GM19468 (cell line): ENCODE measurements around the gene CACNA2D4.

Experiments used
- ATAC-seq: cut with Tn5 transposase; IDR thresholded peaks from one replicate; pipeline ENCODE4 v1.9.1; 2021; ENCODE audit warnings: mild to moderate bottlenecking, moderate library complexity, moderate number of reproducible peaks; ENCODE audit not compliant: unreplicated experiment; ENCODE audit errors: extremely low read depth

Gene CACNA2D4

GRCh38 chr12:1873531-1874510, 44.6 kb downstream of the CACNA2D4 start:
- ATAC-seq: no peak

- ATAC-seq: no peak
Measured at GRCh38 chr12:1872448-1872847, 46.0 kb downstream of the CACNA2D4 start.

- no peak for ATAC-seq
Measured at GRCh38 chr12:1872001-1872400, 46.5 kb downstream of the CACNA2D4 start.

- ATAC-seq: no peak
Measured at GRCh38 chr12:1870998-1871917, 47.2 kb downstream of the CACNA2D4 start.

GRCh38 chr12:1870086-1870485, 48.4 kb downstream of the CACNA2D4 start:
- no peak for ATAC-seq

- ATAC-seq: no peak
Measured at GRCh38 chr12:1869145-1869544, 49.3 kb downstream of the CACNA2D4 start.

GRCh38 chr12:1865284-1865866, 53.1 kb downstream of the CACNA2D4 start:
- ATAC-seq: no peak

GRCh38 chr12:1864867-1865266, 53.6 kb downstream of the CACNA2D4 start:
- no peak for ATAC-seq

- no peak for ATAC-seq
Measured at GRCh38 chr12:1864456-1864855, 54.0 kb downstream of the CACNA2D4 start.

GRCh38 chr12:1863823-1864222, 54.6 kb downstream of the CACNA2D4 start:
- no peak for ATAC-seq

- ATAC-seq: no peak
Measured at GRCh38 chr12:1862973-1863372, 55.5 kb downstream of the CACNA2D4 start.

- ATAC-seq: no peak
Measured at GRCh38 chr12:1859643-1860042, 58.8 kb downstream of the CACNA2D4 start.

- ATAC-seq: no peak
Measured at GRCh38 chr12:1858456-1858855, 60.0 kb downstream of the CACNA2D4 start.

- no peak for ATAC-seq
Measured at GRCh38 chr12:1857821-1858220, 60.6 kb downstream of the CACNA2D4 start.

GRCh38 chr12:1857086-1857485, 61.4 kb downstream of the CACNA2D4 start:
- ATAC-seq: no peak

GRCh38 chr12:1855241-1855640, 63.2 kb downstream of the CACNA2D4 start:
- no peak for ATAC-seq

GRCh38 chr12:1853716-1854115, 64.7 kb downstream of the CACNA2D4 start:
- no peak for ATAC-seq

GRCh38 chr12:1852076-1852475, 66.4 kb downstream of the CACNA2D4 start:
- no peak for ATAC-seq

GRCh38 chr12:1851151-1851701, 67.2 kb downstream of the CACNA2D4 start:
- ATAC-seq: no peak

GRCh38 chr12:1848745-1849144, 69.7 kb downstream of the CACNA2D4 start:
- ATAC-seq: no peak
